RKO (cell line): ENCODE data around the gene ADORA1.

Experiments
- DNase-seq: peaks from one replicate; pipeline ENCODE4 v3.0.0-alpha.2; 2016; ENCODE audit warnings: low spot score

ADORA1 gene

GRCh38 chr1:203142684-203143408 is 15.3 kb downstream of the ADORA1 start:
- DNase-seq: no peak

GRCh38 chr1:203143641-203144040 is 16.1 kb downstream of the ADORA1 start:
- DNase-seq: no peak

- no peak for DNase-seq
These were observed 17.1 kb downstream of the ADORA1 start for GRCh38 chr1:203144661-203145060.

- no peak for DNase-seq
These were observed 18.0 kb downstream of the ADORA1 start for GRCh38 chr1:203145321-203146041.

- no peak for DNase-seq
These were observed 18.5 kb downstream of the ADORA1 start for GRCh38 chr1:203146042-203146369.

GRCh38 chr1:203146537-203146936 is 19.0 kb downstream of the ADORA1 start:
- DNase-seq: no peak

GRCh38 chr1:203147376-203147775 is 19.9 kb downstream of the ADORA1 start:
- DNase-seq: no peak

GRCh38 chr1:203148127-203148526 is 20.6 kb downstream of the ADORA1 start:
- no peak for DNase-seq

- DNase-seq: no peak
These were observed 21.1 kb downstream of the ADORA1 start for GRCh38 chr1:203148579-203148978.

GRCh38 chr1:203149188-203149840 is 21.8 kb downstream of the ADORA1 start:
- no peak for DNase-seq

GRCh38 chr1:203150511-203151297 is 23.2 kb downstream of the ADORA1 start:
- DNase-seq: no peak

GRCh38 chr1:203151362-203152157 is 24.0 kb downstream of the ADORA1 start:
- DNase-seq: no peak

- DNase-seq: peak; percentile 50
These were observed 24.9 kb downstream of the ADORA1 start for GRCh38 chr1:203152158-203153034.

GRCh38 chr1:203153051-203153988 is 25.8 kb downstream of the ADORA1 start:
- DNase-seq: no peak

- DNase-seq: no peak
These were observed 26.7 kb downstream of the ADORA1 start for GRCh38 chr1:203153989-203154821.

GRCh38 chr1:203156280-203156679 is 28.8 kb downstream of the ADORA1 start:
- no peak for DNase-seq

GRCh38 chr1:203158423-203158822 is 30.9 kb downstream of the ADORA1 start:
- no peak for DNase-seq

GRCh38 chr1:203158960-203159665 is 31.6 kb downstream of the ADORA1 start:
- DNase-seq: no peak
